ENCODE results near the gene GABPA.

GRCh38 chr21:25687787-25688186, 47.0 kb upstream of the GABPA start:
- TF ChIP-seq ZSCAN29 (IDR thresholded peaks at IDR 0.05): no peak
- no peak for TF ChIP-seq SP1 (CRISPR knock-in tag; IDR thresholded peaks at IDR 0.05)
- TF ChIP-seq NR2F6 (CRISPR knock-in tag; IDR thresholded peaks at IDR 0.05): no peak
- no peak for TF ChIP-seq HLTF (IDR thresholded peaks at IDR 0.05)
- TF ChIP-seq EZH2 (IDR thresholded peaks at IDR 0.05; ENCODE audit: borderline replicate concordance, low read depth, low read length): no peak
- TF ChIP-seq ZNF695 (CRISPR knock-in tag; IDR thresholded peaks at IDR 0.05): no peak
- TF ChIP-seq GATA2 (CRISPR knock-in tag; IDR thresholded peaks at IDR 0.05): no peak
- TF ChIP-seq ESRRA (IDR thresholded peaks at IDR 0.05; ENCODE audit: borderline replicate concordance, low read depth): no peak
- TF ChIP-seq HMG20B (CRISPR knock-in tag; IDR thresholded peaks at IDR 0.05): no peak
